OCI-LY7 (cell line): Measurements from ENCODE around the gene KCNAB2. TPM values are rescaled to one million over a fixed set of nuclear protein-coding genes. Genes with fewer than 3 reads are reported as not detected.

Source experiments
- BruUV-seq: library from RNA; stranded (reverse); fragments of 400-500 nt; replicated peaks from 2 replicates; lab custom pipeline; 2021; lab: Mats Ljungman, UMichigan
- CTCF ChIA-PET: fragments of 300-600 bp; sonication (Branson Sonifier 250); formaldehyde crosslinking; loops from one replicate; lab custom pipeline; 2022; ENCODE audit warnings: antibody characterized with exemption; ENCODE audit not compliant: unreplicated experiment; lab: Charles Lee
- POLR2A ChIA-PET: fragments of 300-600 bp; sonication (Branson Sonifier 250); formaldehyde crosslinking; loops from one replicate; lab custom pipeline; 2022; ENCODE audit warnings: antibody characterized with exemption; lab: Charles Lee
- DNase-seq: peaks from one replicate; pipeline ENCODE4 v3.0.0-alpha.2; 2015; ENCODE audit warnings: low spot score
- H2AFZ ChIP-seq: fragments of 200-600 bp; sonication (generic), shearing (Covaris generic); 2 replicates; pipeline ENCODE4 v1.6.1; 2014; ENCODE audit warnings: mild to moderate bottlenecking, antibody characterized with exemption, low read length, moderate library complexity
- H3K27ac ChIP-seq: fragments of 200-600 bp; sonication (generic); 2 replicates; pipeline ENCODE4 v1.5.1; 2014; ENCODE audit warnings: mixed run types, low read depth, mild to moderate bottlenecking, moderate library complexity, low read length, inconsistent platforms; ENCODE audit not compliant: poor library complexity, severe bottlenecking
- H3K36me3 ChIP-seq: fragments of 200-600 bp; sonication (generic); 2 replicates; pipeline ENCODE4 v1.6.1; 2014; ENCODE audit warnings: mild to moderate bottlenecking, antibody characterized with exemption, low read length, moderate library complexity, mixed read lengths; ENCODE audit not compliant: insufficient read depth
- H3K4me1 ChIP-seq: fragments of 200-600 bp; sonication (generic); 2 replicates; pipeline ENCODE4 v1.5.1; 2014; ENCODE audit warnings: mild to moderate bottlenecking, low read length; ENCODE audit not compliant: insufficient read depth, poor library complexity, severe bottlenecking
- H3K4me2 ChIP-seq: fragments of 200-600 bp; sonication (generic); 2 replicates; pipeline ENCODE4 v1.6.1; 2014; ENCODE audit warnings: mild to moderate bottlenecking, low read length
- H3K4me3 ChIP-seq: fragments of 200-600 bp; sonication (generic); 2 replicates; pipeline ENCODE4 v1.5.1; 2014; ENCODE audit warnings: mild to moderate bottlenecking, low read depth, low read length; ENCODE audit not compliant: poor library complexity, severe bottlenecking
- H3K79me2 ChIP-seq: fragments of 200-600 bp; sonication (generic); 2 replicates; pipeline ENCODE4 v1.6.1; 2016; ENCODE audit warnings: low read depth, mild to moderate bottlenecking, low read length, moderate library complexity, mixed read lengths; ENCODE audit not compliant: insufficient read depth
- H3K9me2 ChIP-seq: fragments of 200-600 bp; sonication (generic); 2 replicates; pipeline ENCODE4 v1.6.1; 2016; ENCODE audit warnings: mild to moderate bottlenecking, low read length, mixed read lengths; ENCODE audit not compliant: insufficient read depth
- H3K9me3 ChIP-seq: fragments of 200-600 bp; sonication (generic); 2 replicates; pipeline ENCODE4 v1.6.1; 2014; ENCODE audit warnings: mild to moderate bottlenecking, mixed run types, low read length, mixed read lengths
- H4K20me1 ChIP-seq: fragments of 200-600 bp; sonication (generic); 2 replicates; pipeline ENCODE4 v1.6.1; 2014; ENCODE audit warnings: mild to moderate bottlenecking, antibody characterized with exemption, low read length, moderate library complexity, mixed read lengths; ENCODE audit not compliant: insufficient read depth
- CTCF ChIP-seq: fragments of 200-600 bp; sonication (generic); conservative IDR thresholded peaks from 2 replicates; pipeline ENCODE4 v1.5.1; 2014; ENCODE audit warnings: mild to moderate bottlenecking, antibody characterized with exemption, low read length, moderate library complexity, mixed read lengths
- EZH2phosphoT487 ChIP-seq: fragments of 200-600 bp; sonication (generic); IDR thresholded peaks from 2 replicates; pipeline ENCODE4 v1.6.1; 2018; ENCODE audit warnings: low read depth, borderline replicate concordance, mild to moderate bottlenecking, mixed run types, antibody characterized with exemption, low read length, moderate library complexity, mixed read lengths
- intact Hi-C: fragments of 100-400 bp; cut with micrococcal nuclease; formaldehyde crosslinking; loops from one replicate; pipeline ENCODE4 v1.10.0; 2022; ENCODE audit not compliant: unreplicated experiment
- total RNA-seq, 2 experiments: library from RNA; depleted of rRNA in 1 of 2; stranded (reverse); fragments of >200 nt in 1 of 2; shearing (Covaris generic) in 1 of 2; gene quantifications; 2 replicates each; pipeline ENCODE4 v1.2.3, GENCODE V29; 2014 to 2022

KCNAB2 gene
- total RNA-seq, 2 experiments from 2014 or later = 46.7 to 133 TPM

GRCh38 chr1:6117064-6117463, 71.4 kb downstream of the KCNAB2 start:
- POLR2A ChIA-PET = no interaction called here
- H3K79me2 ChIP-seq = no peaks in the 10 kb centered on the region
- no peaks in the 10 kb centered on the region for H3K4me1 ChIP-seq
- no peaks in the 10 kb centered on the region; the same call in 1 of the 2 replicates for H3K9me3 ChIP-seq
- no peak overlapping the region for H3K27ac ChIP-seq
- H3K36me3 ChIP-seq = no peaks in the 10 kb centered on the region
- no peaks in the 10 kb centered on the region for H4K20me1 ChIP-seq
- no peaks in the 10 kb centered on the region for H3K9me2 ChIP-seq
- DNase-seq = no peak
- H3K4me2 ChIP-seq = no peak overlapping the region
- TF ChIP-seq CTCF = no peak
- H3K4me3 ChIP-seq = no peak overlapping the region
- BruUV-seq = no TSS peak
- intact Hi-C loops = no loop called here
- no peak overlapping the region for H2AFZ ChIP-seq
- CTCF ChIA-PET = no interaction called here

DNA sequence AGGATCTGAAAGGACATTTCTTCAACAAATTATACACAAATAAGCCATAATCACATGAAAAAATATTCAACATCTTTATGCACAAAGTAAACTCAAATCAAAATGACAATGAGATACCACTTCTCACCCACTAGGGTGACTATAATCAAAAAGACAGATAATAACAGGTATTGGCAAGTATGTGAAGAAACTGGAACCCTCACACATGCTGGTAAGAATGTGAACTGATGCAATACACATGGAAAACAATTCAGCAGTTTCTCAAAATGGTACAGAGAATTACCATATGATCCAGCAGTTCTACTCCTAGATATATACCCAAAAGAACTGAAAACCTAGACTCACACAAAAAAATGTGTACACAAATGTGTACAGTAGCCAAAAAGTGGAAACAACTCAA, 71.9 kb downstream of the KCNAB2 start:
- no peaks in the 10 kb centered on the region for H3K79me2 ChIP-seq
- ChIA-PET POLR2A (no interaction called here), CTCF (no interaction called here)
- H3K9me3 ChIP-seq = no peaks in the 10 kb centered on the region; the same call in 1 of the 2 replicates
- H3K4me3 ChIP-seq = no peak overlapping the region
- no peaks in the 10 kb centered on the region for H3K9me2 ChIP-seq
- TF ChIP-seq CTCF (no peak), EZH2phosphoT487 (no peak)
- intact Hi-C loops = no loop called here
- H3K4me2 ChIP-seq = no peak overlapping the region
- no peak overlapping the region for H2AFZ ChIP-seq
- DNase-seq = no peak
- no peaks in the 10 kb centered on the region for H4K20me1 ChIP-seq
- H3K36me3 ChIP-seq = no peaks in the 10 kb centered on the region
- H3K4me1 ChIP-seq = no peaks in the 10 kb centered on the region
- BruUV-seq = no TSS peak
- H3K27ac ChIP-seq = no peak overlapping the region

GRCh38 chr1:6118415-6118814, 72.7 kb downstream of the KCNAB2 start:
- TF ChIP-seq EZH2phosphoT487 (no peak), CTCF (no peak)
- H3K4me2 ChIP-seq = no peak overlapping the region
- H3K27ac ChIP-seq = no peak overlapping the region
- intact Hi-C loops = no loop called here
- H3K9me2 ChIP-seq = no peaks in the 10 kb centered on the region
- CTCF ChIA-PET = no interaction called here
- no peaks in the 10 kb centered on the region for H3K79me2 ChIP-seq
- no peak overlapping the region for H2AFZ ChIP-seq
- no peaks in the 10 kb centered on the region for H3K4me1 ChIP-seq
- no peak overlapping the region for H3K4me3 ChIP-seq
- no TSS peak for BruUV-seq
- no peaks in the 10 kb centered on the region for H3K36me3 ChIP-seq
- no peaks in the 10 kb centered on the region; the same call in 1 of the 2 replicates for H3K9me3 ChIP-seq
- DNase-seq = no peak
- POLR2A ChIA-PET = no interaction called here
- no peaks in the 10 kb centered on the region for H4K20me1 ChIP-seq
